CMK (cell line): Measurements from ENCODE around the gene STARD9.
"Not testable (repeated sequence)": the region's sequence is repeated elsewhere in the genome, so short reads cannot be mapped to it uniquely, and the experiment has no call there.

Experiments used
- DNase-seq: peaks from one replicate; pipeline ENCODE4 v3.0.0-alpha.2; 2010; ENCODE audit warnings: low read depth

The STARD9 gene

DNA sequence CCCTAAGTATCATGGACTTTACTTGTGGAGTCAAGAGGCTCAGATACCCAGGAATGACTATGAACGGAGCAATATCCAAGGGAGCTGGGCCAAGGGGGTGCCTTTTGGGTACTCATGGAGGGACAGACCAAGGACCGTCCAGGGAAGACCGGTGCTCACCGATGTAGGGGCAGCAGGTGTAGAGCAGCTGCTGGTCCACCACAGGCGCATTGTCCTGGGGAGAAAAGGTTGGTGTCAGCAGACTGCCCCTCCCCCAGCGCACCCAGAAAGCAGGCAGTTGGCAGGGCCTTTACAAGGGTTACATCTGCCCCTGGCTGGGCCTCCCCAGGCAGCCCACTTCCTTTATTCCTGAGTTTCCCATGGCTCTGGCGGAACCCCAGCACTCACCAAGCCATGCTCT lies 154.0 kb downstream of the STARD9 start:
- no peak for DNase-seq

DNA sequence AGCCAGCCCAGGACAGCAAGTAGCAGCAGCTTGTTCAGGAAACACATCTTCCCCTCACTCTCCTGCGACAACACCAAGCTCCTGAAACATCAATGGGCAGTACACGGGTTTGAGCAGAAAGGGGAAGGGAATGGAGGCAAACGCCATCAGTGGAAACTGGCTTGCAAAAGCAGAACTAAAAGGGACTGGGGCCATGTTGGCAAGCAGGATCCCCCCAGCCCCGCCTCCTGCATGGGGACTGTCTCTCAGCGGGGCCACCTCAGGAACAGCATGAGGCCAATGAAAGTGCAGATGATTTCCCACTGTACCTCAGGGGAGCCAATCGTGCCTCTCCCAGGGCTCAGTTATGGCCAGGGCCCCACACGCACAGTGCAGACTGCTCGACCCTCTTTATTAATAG lies 154.7 kb downstream of the STARD9 start:
- DNase-seq = no peak

DNA sequence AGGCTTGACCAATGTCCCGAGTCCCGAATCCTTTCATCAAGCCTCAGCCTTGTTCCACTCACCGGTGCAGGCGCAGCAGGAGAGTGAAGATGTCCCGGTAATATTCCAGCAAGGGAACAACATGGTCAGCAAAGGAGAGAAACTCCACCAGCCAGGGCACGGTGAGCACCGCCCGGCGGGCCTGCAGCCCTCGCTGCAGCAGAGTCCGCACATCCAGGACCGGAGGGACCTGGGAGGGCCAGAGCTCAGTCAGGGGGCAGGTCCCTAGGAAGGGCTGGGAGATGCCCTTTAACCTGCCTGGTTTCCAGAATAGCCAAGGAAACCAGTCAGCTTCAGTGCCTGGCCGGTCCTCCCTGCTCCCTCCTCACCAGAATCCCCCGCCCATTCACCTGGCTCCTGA lies 155.1 kb downstream of the STARD9 start:
- DNase-seq = no peak

GRCh38 chr15:42731461-42731860 lies 156.1 kb downstream of the STARD9 start:
- DNase-seq = no peak

DNA sequence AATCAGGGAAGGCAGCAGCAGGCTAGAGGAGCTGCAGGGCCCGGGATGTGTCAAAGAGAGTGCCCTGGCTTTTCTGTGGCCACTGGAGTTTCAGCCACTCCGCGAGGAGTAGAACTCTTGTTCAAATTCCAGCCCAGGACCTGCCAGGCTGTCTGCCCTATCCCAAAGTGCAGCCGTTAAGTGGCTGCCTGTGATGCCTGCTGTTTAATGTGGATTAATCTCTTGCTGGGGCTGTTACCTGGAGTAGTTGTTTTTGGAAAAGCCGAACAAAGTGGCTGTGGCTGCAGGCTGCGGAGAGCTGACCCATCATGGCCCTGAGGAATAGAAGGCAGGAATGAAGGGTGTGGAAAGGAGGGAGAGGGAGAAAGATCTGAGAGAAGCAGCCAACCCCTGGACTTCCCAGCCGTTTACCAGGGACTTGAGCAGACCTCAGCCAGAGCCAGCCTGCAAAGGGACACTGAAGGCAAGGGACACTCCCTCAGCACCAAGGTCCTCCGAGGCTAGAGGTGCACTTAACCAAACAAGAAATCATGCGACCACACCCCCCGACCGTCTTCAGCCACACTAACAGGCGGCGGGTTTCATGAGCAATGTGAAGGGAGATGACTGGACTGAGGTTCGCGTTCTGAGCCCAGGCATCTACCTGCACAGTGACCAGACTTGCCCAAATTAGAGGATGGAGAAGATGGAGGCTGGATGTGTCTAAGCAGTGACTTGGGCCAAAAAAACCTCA lies 156.9 kb downstream of the STARD9 start:
- DNase-seq = no peak

- no peak for DNase-seq
Observed at GRCh38 chr15:42733027-42733426, 157.6 kb downstream of the STARD9 start.

DNA sequence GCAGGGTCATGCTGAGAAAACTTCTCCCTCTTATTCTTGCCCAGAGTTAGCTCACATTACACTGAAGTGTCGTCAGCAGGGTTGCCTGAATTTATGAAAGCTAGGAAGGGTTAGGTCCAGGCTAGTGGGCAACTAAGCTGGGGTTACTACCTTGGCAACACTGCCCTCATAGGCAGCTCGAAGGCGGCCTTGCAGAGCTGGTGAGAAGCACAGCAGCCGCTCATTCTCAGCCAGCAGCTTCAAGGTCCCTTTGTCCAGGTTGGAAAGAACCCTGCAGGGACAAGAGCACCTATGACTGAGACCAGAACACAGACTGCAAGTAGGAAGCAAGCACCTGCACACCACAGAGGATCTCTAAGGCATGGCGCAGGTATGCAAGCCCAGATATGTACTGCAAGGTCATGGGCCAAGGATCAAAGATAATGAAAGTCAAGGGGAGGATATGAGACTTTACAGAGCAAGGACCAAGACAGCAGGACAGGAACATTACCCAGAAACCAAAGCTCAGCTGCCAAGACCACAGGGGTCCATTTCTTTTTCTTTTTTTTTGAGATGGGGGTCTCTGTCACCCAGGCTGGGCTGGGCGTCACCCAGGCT lies 158.8 kb downstream of the STARD9 start:
- DNase-seq = no peak

GRCh38 chr15:42735382-42736165 lies 160.2 kb downstream of the STARD9 start:
- DNase-seq = no peak

DNA sequence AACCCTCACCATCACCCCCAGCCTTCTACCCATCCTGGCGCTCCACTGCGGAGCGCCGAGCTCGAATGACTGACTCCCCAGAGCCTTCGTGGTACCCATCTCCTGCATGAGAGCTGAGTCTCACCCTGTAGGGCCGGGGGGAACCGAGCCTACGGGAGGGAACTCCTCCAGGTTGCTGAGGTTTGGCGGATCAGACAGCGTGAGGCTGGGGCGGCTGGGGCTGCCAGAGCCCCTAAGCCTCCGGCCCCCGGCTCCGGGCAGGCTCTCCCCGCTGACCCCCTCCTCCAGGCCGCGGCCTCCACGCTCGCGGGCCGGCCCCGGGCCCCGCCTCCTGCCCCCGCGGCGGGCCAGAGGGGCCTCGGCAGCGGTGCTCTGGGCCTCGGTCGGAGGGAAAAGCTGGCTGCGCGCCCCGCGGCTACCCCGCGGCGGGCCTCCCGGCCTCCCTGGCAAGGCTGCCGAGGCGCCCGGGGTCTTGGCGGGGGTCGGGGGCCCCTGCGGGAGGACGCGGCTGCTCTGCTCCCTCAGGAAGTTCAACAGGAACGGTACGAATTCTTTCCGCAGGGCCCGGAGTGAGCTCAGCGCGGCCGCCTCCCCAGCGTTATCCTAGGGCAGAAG lies 160.9 kb downstream of the STARD9 start:
- DNase-seq = no peak

DNA sequence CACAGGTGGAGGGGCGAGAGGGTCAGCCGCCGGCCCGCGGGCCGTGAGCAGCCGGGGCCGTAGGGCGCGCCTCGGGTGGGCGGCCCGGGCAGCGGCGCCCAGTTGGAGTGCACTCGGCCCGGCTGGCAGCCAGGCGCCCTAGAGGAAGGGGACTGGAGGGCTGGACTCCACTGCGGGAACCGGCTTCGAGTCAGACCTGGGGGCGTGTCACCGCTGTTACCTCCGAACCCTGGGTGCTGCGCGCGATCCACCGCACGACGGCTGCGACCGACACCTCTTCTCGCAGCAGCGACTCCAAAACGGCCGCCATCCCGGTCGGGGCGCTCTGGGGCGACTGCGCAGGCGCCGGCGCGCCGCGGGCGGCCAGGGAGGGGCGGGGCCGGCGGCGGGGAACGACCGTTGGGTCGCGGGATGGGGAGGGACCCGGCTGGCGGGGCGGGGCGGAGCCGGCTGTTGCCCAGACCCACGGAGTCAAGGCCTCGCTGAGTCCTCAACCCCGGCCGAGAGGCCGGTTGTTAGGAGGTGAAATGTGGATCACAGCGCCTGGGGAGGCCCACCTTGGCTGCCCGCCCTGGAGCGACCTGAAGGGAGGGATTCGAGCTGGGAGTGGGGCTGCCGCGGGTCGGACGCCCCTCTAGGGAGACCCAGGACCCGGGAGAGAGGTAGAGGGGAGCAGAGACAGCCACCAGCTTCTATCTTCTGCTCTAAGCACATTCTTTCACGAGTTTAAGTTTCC lies 161.6 kb downstream of the STARD9 start, which contains the start of gene CDAN1:
CDAN1 (minus strand) TSS at position 336 of the 736 bp plus-strand sequence; CDS start at position 310, 26 bp downstream.
- DNase-seq = peak; percentile 58

DNA sequence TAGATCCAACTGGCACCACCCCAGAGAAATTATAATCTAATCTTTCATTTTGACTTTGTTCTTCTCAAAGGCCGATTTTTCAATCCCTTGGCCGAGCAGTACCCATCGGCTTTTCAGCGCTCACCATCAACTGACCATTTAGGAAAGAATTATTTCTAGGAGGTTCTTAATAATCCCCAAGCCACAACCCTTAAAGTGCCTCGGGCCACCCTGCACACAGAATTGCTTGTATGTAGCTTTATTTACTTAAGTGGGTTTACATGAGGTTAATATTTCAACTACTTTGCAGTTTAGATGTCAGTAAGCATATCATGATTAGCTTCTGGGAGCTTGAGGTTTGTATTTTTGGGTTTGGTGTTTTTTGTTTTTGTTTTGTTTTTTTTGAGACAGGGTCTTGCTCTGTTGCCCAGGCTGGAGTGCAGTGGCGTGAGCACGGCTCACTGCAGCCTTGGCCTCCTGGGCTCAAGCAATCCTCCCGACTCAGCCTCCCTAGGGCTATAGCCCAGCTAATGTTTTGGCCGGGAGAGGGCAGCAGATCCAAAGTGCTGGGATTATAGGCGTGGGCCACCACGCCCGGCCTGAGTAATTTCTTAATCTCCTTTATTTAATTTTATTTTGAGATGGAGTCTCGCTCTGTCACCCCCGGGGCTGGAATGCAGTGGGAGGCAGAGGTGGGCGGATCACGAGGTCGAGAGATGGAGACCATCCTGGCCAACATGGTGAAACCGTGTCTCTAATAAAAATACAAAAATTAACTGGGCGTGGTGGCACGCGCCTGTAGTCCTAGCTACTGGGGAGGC lies 162.3 kb downstream of the STARD9 start:
- no peak for DNase-seq

- no peak for DNase-seq
Observed at GRCh38 chr15:42741710-42742109, 166.3 kb downstream of the STARD9 start.

DNA sequence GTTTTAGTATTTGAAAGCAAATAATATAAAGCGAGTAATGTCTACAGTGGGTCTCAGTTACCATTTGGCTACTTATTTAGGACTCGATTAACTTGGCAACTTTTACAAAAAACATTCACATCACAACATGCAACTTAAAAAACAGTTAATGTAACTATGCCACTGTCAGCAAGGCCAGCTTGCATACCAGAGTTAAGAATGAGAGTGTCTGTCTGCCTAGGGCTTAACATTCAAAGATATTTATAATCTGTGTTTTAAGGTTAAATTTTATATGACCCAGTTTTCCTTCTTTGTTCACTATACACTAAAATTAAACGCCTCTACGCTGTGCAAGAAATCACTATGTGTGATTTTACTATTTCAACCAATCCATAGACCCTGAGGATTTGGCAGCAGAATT lies 166.7 kb downstream of the STARD9 start:
- DNase-seq = no peak

GRCh38 chr15:42744195-42744594 lies 168.8 kb downstream of the STARD9 start:
- DNase-seq = no peak

- DNase-seq = no peak
Observed at GRCh38 chr15:42749266-42749665, 173.9 kb downstream of the STARD9 start.

GRCh38 chr15:42750306-42750705 lies 174.9 kb downstream of the STARD9 start:
- no peak for DNase-seq

DNA sequence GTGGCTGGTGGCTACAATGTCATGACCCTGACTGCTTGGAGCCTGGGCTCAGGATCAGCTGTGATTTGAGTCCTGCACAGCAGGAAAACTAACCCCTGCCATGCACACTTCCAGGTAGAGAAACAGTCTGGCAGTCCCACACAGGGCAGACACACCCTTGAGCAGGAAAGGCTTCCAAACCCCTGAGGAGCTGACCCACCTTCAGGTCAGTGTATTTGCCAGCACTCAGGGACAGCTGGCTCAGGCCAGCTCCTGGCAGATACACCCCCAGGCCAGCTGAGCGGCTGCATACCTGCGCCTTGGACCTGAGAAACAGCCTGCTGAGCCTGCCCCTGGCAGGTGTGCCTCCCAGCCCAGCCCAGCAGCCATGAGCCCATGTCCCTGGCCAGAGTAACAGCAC lies 183.7 kb downstream of the STARD9 start:
- DNase-seq = no peak

DNA sequence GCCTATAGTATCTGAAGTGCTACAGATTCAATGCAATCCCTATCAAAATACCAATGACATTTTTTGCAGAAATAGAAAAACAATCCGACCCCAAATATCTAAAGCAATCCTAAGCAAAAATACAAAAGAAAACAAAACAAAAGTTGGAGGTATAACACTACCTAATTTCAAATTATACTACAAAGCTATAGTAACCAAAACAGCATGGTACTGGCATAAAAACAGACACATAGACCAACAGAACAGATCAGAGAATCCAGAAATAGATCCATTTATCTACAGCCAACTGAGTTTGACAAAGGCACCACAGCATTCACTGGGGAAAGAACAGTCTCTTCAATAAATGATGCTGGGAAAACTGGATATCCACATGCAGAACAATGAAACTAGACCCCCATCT lies 185.4 kb downstream of the STARD9 start:
- no peak for DNase-seq

DNA sequence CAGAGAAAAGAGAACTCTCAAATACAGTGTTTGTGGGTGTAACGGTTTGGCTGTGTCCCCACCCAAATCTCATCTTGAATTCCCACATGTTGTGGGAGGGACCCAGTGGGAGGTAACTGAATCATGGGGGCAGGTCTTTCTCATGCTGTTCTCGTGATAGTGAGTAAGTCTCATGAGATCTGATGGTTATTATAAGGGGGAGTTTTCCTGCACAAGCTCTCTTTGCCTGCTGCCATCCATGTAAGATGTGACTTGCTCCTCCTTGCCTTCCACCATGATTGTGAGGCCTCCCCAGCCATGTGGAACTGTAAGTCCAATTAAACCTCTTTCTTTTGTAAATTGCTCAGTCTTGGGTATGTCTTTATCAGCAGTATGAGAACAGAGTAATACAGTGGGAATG lies 186.4 kb downstream of the STARD9 start:
- not testable (repeated sequence) for DNase-seq

- not testable (repeated sequence) for DNase-seq
Observed at GRCh38 chr15:42764154-42764731, 188.8 kb downstream of the STARD9 start.

DNA sequence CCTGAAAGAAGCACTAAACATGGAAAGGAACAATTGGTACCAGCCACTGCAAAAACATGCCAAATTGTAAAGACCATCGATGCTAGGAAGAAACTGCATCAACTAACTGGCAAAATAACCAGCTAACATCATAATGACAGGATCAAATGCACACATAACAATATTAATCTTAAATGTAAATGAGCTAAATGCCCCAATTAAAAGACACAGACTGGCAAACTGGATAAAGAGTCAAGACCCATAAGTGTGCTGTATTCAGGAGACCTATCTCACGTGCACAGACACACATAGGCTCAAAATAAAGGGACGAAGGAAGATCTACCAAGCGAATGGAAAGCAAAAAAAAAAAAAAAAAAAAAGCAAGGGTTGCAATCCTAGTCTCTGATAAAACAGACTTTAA lies 190.7 kb downstream of the STARD9 start:
- DNase-seq = not testable (repeated sequence)
